ENCODE measurements around the gene DPAGT1. TPM values are rescaled to one million over a fixed set of nuclear protein-coding genes. Genes with fewer than 3 reads are reported as not detected.
A peak's percentile ranks its signal among the peaks of the same experiment; 100 is the strongest.

Gene DPAGT1
- total and polyA plus RNA-seq, 4 donors = 19.0 to 50.9 (median 33.0) TPM

- peaks cover 2 to 40% (median 5%) of the 10 kb centered on the region in 4 donors for H3K36me3 ChIP-seq (ENCODE audit: control insufficient read depth in 4 of 4, insufficient read depth in 4 of 4, low read length in 4 of 4)
- H3K4me1 ChIP-seq (ENCODE audit: control insufficient read depth in 5 of 5, insufficient read depth in 5 of 5, low read length in 5 of 5) = peaks cover 0 to 9% (median 4%) of the 10 kb centered on the region in 5 donors
- no peak for TF ChIP-seq CTCF (IDR thresholded peaks at IDR 0.05; ENCODE audit: control extremely low read depth, extremely low read depth)
- WGBS, 2 donors = 82 to 88% methylated on average over 10 of the region's 10 CpGs
- peak overlapping the region in 1 of 2 donors; percentile 79 for H3K27ac ChIP-seq (ENCODE audit: low read depth in 1 of 2, low read length in 1 of 2)
- no peak overlapping the region for H3K4me3 ChIP-seq
- H3K27me3 ChIP-seq (ENCODE audit: control insufficient read depth in 3 of 3, insufficient read depth in 3 of 3, low read length in 2 of 3) = no peaks in the 10 kb centered on the region
- DNase-seq = no peak
- H3K9ac ChIP-seq (ENCODE audit: insufficient read depth in 1 of 2, low read length in 2 of 2) = no peak overlapping the region
- no peak for ATAC-seq (ENCODE audit: insufficient read depth, low FRiP score)
- no peaks in the 10 kb centered on the region for H3K9me3 ChIP-seq (ENCODE audit: control insufficient read depth in 4 of 4, insufficient read depth in 3 of 4, low read length in 3 of 4)
Measured at GRCh38 chr11:119116235-119116594, 14.6 kb upstream of the DPAGT1 start.

- 36 to 55% methylated on average over 24 of the region's 24 CpGs for WGBS, 2 donors
- no peak for TF ChIP-seq CTCF (IDR thresholded peaks at IDR 0.05; ENCODE audit: control extremely low read depth, extremely low read depth)
- Histone ChIP-seq H3K36me3 (ENCODE audit: control insufficient read depth in 4 of 4, insufficient read depth in 4 of 4, low read length in 4 of 4) (peaks cover 2 to 45% (median 5%) of the 10 kb centered on the region in 4 donors), H3K9me3 (ENCODE audit: control insufficient read depth in 4 of 4, insufficient read depth in 3 of 4, low read length in 3 of 4) (no peaks in the 10 kb centered on the region), H3K4me3 (no peak overlapping the region), H3K4me1 (ENCODE audit: control insufficient read depth in 5 of 5, insufficient read depth in 5 of 5, low read length in 5 of 5) (peaks cover 0 to 6% (median 1%) of the 10 kb centered on the region in 5 donors), H3K27me3 (ENCODE audit: control insufficient read depth in 3 of 3, insufficient read depth in 3 of 3, low read length in 2 of 3) (no peaks in the 10 kb centered on the region), H3K9ac (ENCODE audit: insufficient read depth in 1 of 2, low read length in 2 of 2) (no peak overlapping the region), H3K27ac (ENCODE audit: low read depth in 1 of 2, low read length in 1 of 2) (peak overlapping the region in 1 of 2 donors; percentile 79)
- DNase-seq (peak in 1 of 3 donors; percentile 15), ATAC-seq (ENCODE audit: insufficient read depth, low FRiP score) (peak; percentile 78)
Measured at GRCh38 chr11:119115484-119116234, 14.0 kb upstream of the DPAGT1 start.

GRCh38 chr11:119114351-119114750 lies 12.7 kb upstream of the DPAGT1 start:
- peaks cover 2 to 49% (median 5%) of the 10 kb centered on the region in 4 donors for H3K36me3 ChIP-seq (ENCODE audit: control insufficient read depth in 4 of 4, insufficient read depth in 4 of 4, low read length in 4 of 4)
- no peak for TF ChIP-seq CTCF (IDR thresholded peaks at IDR 0.05; ENCODE audit: control extremely low read depth, extremely low read depth)
- ATAC-seq (ENCODE audit: insufficient read depth, low FRiP score) (no peak), DNase-seq (no peak)
- H3K27ac ChIP-seq (ENCODE audit: low read depth in 1 of 2, low read length in 1 of 2) = no peak overlapping the region
- no peak overlapping the region for H3K9ac ChIP-seq (ENCODE audit: insufficient read depth in 1 of 2, low read length in 2 of 2)
- H3K9me3 ChIP-seq (ENCODE audit: control insufficient read depth in 4 of 4, insufficient read depth in 3 of 4, low read length in 3 of 4) = no peaks in the 10 kb centered on the region
- H3K27me3 ChIP-seq (ENCODE audit: control insufficient read depth in 3 of 3, insufficient read depth in 3 of 3, low read length in 2 of 3) = no peaks in the 10 kb centered on the region
- WGBS, 2 donors = 79 to 93% methylated on average over 5 of the region's 5 CpGs
- no peak overlapping the region for H3K4me3 ChIP-seq
- H3K4me1 ChIP-seq (ENCODE audit: control insufficient read depth in 5 of 5, insufficient read depth in 5 of 5, low read length in 5 of 5) = peaks cover 0 to 5% (median 0%) of the 10 kb centered on the region in 5 donors

Measured in lung (tissue), 12 donors.